ENCODE data around the gene FAM193B.

FAM193B gene

GRCh38 chr5:177516601-177517568 is 37.5 kb downstream of the FAM193B start, which contains the start of gene DDX41:
Gene DDX41 (minus strand): TSS chr5:177516961. CDS start chr5:177516945, 16 bp downstream.
- in situ Hi-C loops (cut with MboI; ENCODE audit: low sequenced_read_pairs): no loop called here

GRCh38 chr5:177515580-177515979 is 38.8 kb downstream of the FAM193B start:
- in situ Hi-C loops (cut with MboI; ENCODE audit: low sequenced_read_pairs): no loop called here

GRCh38 chr5:177514541-177514940 is 39.8 kb downstream of the FAM193B start:
- in situ Hi-C loops (cut with MboI; ENCODE audit: low sequenced_read_pairs): no loop called here

DNA sequence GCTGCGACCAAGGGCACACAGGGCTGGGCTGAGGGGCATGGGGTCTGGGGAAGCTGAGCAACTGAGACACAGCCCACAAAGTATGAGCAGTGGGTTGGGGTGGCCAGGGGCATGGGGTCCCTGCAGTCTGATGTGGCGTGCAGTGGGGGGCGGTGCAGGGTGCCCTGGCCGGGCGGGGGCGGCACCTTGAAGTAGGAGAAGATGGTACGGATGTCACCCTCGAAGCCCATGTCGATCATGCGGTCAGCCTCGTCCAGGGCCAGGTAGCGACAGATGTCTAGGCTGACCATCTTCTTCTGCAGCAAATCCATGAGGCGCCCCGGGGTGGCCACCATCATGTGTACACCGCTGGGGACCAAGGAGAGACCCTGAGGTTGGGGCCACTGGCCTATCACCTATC is 40.9 kb downstream of the FAM193B start:
- in situ Hi-C loops (cut with MboI; ENCODE audit: low sequenced_read_pairs): no loop called here

DNA sequence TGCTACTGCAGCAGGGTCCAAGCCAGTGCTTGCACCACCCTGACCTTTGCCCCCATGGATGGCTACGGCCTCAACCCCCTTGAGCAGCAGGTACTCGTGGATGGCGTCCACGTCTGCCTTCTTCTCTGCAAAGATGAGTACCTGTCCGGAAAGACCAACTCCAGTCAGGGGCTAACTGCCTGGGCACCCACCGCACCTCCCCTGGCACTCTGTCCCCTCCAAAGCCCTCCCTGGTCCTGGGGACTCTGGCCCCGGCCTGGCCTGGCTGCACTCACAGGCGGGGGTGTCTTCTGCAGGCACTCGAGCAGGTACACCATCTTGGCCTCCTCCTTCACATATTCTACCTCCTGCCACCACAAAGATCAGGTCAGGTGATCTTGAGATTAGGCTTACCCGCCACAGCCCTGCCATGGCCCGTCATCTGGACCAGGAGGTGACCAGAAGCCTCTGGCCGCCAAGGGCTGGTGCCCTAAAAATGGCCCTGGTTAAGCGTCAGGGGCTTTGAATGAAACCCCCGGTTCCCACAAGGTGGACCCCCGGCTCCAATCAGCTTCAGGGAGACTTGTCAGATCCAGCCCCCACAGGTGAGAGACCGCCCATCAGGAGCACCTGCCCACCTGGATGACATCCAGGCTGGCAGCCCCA is 41.5 kb downstream of the FAM193B start:
- in situ Hi-C loops (cut with MboI; ENCODE audit: low sequenced_read_pairs): no loop called here

DNA sequence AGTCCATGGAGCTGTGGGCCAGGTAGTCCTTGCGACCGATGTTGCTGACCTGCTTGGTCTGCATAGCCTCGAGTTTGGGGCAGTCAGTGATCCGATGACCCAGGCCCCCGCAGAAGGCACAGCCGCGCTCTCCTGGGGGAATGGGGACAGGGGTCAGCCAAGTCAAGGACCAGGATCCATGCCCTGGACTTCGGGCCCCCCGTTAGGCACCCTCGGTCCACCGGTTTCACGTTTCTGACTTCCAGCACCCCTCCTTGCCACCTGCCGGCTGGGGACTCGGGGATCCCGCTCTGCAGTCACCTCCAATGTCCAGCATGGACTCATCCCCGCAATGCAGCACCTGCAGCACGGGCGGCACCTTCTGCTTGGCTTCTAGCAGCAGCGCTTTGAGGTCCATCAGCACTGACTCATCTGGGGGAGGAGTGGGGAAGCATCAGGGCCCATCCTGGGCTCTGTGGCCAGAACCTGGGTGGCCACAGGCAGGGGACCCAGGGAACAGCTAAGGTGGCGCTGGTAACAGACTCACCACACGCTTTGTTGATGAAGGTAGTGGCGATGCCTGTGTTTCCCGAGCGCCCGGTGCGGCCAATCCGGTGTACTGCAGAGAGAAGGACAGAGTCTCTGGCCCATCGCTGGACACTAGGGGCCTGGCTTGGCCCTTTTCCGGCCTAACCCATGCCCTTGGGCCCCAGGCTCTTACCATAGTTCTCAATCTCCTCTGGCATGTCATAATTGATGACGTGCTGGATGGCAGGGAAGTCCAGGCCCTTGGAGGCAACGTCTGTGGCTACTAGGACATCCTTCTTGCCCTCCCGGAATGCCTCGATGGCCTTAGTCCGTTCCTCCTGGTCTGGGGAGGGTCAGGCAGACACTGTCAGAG is 42.3 kb downstream of the FAM193B start:
- in situ Hi-C loops (cut with MboI; ENCODE audit: low sequenced_read_pairs): no loop called here

GRCh38 chr5:177511181-177511580 is 43.2 kb downstream of the FAM193B start:
- in situ Hi-C loops (cut with MboI; ENCODE audit: low sequenced_read_pairs): no loop called here

GRCh38 chr5:177510567-177511053 is 43.8 kb downstream of the FAM193B start:
- in situ Hi-C loops (cut with MboI; ENCODE audit: low sequenced_read_pairs): no loop called here

DNA sequence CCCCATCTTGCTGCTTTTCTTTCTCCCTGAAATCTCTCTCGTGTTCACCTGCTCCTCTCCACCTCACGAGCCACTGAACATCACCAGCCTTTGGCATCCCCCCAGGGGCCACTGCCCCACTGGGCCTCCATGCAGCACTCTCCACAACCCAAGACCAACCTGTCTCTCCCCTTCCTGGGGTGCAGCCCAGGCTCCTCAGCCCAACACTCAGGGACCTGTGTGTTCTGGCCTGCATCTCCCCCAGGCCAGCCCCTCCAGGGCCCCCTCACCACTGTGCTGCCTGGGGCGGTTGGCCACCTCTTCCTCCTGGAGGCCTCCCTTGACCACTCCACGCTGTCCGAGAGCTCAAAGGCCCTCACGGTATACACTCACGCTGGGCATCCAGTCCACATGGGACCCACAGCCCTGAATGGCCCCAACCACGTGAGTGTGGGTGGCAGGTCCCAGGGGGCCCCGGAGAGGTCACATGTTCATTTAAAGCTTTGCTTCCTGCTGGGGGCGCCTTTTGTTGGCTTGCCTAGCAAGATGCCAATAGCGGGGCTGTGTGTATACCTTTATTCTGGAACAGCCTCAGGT is 44.3 kb downstream of the FAM193B start:
- in situ Hi-C loops (cut with MboI; ENCODE audit: low sequenced_read_pairs): no loop called here

GRCh38 chr5:177509381-177509951 is 44.9 kb downstream of the FAM193B start, which contains the start of gene DOK3:
Gene DOK3 (minus strand): TSS chr5:177509826. CDS start chr5:177509540, 286 bp downstream.
- in situ Hi-C loops (cut with MboI; ENCODE audit: low sequenced_read_pairs): no loop called here

DNA sequence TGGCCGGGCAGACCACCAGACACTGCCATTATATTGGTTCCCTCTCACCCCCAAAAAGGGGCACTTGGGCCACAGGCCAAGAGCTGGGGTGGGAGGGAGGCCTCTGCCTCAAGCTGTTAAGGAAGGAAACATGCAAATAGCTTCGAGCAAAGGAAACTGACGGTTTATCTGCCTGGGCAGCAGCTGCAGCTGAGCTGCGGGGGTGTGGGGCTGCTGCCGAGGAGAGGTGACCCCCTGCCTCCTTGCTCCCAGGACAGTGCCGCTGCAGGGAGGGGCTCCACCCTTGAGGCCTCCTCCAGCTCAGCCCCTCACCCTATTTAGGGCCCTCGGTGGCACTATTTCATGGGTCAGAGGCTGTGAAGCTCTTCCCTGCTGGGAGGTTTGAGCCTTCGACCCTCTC is 45.5 kb downstream of the FAM193B start:
- in situ Hi-C loops (cut with MboI; ENCODE audit: low sequenced_read_pairs): no loop called here

GRCh38 chr5:177508221-177508611 is 46.1 kb downstream of the FAM193B start:
- in situ Hi-C loops (cut with MboI; ENCODE audit: low sequenced_read_pairs): no loop called here

DNA sequence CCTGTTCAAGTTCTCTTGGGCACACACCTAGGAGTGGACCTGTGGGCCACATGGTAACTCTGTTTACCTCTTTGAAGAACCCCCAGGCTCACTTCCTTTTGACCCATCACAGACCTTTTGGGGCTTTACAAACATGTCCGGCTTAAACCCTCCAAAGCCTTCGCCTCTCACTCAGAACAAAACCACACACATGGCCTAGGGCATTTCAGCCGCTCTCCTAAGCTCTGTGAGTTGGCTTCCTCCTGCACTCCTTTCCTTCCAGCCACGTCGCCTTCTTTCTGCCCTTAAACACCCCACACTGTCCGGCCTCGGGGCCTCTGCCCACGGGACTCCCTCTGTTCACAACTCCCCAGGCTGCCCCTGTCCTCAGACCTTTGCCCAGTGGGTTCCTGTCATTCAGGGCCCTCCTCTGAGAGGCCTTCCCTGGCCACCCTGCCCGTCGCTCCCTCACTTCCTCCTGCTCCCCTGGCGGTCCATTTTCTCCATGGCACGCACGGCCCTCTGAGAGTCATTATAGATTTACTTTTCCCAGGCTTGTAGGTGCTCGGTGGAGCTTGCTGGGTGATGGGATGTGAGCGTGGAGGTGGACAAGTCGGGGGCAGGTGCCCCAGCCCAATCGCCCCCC is 46.7 kb downstream of the FAM193B start:
- in situ Hi-C loops (cut with MboI; ENCODE audit: low sequenced_read_pairs): no loop called here

GRCh38 chr5:177507165-177507564 is 47.2 kb downstream of the FAM193B start:
- in situ Hi-C loops (cut with MboI; ENCODE audit: low sequenced_read_pairs): no loop called here

GRCh38 chr5:177505075-177505474 is 49.3 kb downstream of the FAM193B start:
- in situ Hi-C loops (cut with MboI; ENCODE audit: low sequenced_read_pairs): no loop called here

DNA sequence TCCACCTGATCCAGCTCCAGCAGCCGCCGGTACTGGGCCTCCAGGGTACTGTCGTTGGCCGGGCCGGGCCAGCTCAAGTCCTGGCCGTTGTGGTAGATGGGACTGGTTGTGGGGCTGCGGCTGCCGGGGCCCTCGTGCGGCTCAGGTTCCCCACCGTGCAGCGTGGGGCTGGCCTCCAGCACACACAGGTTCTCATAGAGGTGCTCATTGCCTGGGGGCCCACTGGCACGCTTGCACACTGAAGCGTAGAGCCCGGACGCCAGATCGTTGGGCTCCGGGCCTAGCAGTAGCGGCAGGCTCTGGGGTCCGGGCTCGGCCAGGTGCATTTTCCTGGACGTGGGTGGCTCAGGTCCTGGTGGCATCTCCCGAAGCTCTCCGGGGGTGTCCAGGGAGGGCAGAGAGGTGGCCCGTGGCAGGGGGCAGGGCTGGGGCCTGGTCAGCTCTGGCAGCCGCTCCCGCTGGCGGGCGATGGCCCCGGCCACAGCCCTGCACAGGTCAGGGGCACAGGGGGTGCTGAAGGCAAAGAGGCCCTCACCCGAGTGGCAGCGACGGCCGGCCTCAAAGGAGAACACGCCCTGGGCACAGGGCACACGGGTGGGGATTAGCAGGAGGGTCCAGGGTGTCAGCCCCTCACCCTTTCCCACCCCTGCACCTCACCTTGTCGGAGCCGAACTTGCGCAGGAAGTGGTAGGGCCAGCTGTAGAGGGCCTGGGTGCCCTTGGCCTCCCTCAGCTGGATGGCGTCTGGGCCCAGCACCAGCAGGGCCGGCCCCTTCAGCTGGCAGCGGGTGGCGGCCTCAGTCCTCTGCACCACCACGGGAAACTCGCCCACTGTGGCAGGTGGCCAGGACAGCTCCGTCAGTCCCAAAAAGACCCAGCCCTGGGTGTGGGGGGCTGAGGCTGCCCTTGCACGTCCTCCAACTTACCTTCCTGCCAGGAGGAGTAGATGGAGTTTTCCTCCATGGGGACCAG is 50.0 kb downstream of the FAM193B start:
- in situ Hi-C loops (cut with MboI; ENCODE audit: low sequenced_read_pairs): no loop called here

DNA sequence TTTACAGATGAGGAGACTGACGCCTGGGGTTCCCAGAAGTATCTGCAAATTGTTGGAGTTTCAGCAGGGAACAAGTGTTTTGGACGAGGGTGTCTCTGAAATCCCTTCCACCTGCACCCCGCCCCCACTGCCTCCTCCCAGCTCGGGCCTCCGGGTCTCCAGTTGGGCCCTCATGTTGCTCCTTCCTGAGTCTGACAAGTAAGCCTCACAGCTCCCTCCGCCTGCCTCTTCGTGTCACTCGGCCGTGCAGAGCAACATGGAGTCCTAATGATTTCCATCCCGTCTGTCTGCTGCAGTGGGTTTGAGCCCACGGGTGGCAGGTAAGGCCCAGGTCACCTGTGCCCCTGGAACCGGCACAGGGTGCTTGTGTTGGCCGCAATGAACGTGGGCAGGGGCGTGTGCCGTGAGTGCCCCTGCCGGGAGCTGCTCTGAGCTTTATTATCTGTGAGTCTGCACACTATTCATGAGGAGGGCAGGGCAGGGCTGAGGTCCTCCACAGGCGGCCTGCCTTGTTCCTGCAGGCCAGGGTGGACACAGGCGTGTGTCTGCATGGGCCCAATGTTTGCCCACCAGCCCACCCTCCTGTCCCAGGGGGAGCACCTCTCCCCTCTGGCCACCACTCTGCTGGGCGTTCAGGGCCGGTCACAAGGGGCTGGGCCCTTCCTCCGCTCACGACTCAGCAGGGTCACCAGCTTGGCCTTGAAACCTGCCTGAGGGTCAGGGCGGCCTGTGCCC is 50.8 kb downstream of the FAM193B start:
- in situ Hi-C loops (cut with MboI; ENCODE audit: low sequenced_read_pairs): no loop called here

DNA sequence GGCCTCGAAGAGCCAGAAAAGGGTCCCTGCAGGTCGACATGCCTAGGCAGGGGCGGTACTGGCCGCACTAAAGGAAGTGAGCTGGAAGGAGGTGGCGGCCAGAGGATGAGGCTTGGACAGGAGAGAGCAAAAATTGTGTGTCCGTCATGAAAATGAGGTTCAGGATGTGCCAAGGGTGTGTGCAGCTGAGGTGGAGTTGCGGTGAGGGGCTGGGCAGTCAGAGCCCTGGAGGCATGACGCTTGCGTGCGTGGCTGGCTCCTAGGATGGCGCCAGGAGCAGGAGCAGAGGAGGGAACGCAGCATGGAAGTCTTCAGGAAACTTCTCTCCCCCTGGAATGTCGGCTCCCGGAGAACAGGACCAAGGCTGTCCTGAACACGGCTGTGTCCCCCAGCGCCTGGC is 51.5 kb downstream of the FAM193B start:
- in situ Hi-C loops (cut with MboI; ENCODE audit: low sequenced_read_pairs): no loop called here

Measured in HL-60/S4 treated with phorbol 12-myristate 13-acetate at 8.2 ng/mL for 4 days and 3 days (cell line).